Middle frontal gyrus (tissue), 1 donor: ENCODE results near the gene CDH23.

ENCODE experiments used
- DNase-seq: peaks from one replicate; pipeline ENCODE4 v3.0.0-alpha.2; 2015; ENCODE audit warnings: low spot score; ENCODE audit errors: extremely low spot score

The CDH23 gene

DNA sequence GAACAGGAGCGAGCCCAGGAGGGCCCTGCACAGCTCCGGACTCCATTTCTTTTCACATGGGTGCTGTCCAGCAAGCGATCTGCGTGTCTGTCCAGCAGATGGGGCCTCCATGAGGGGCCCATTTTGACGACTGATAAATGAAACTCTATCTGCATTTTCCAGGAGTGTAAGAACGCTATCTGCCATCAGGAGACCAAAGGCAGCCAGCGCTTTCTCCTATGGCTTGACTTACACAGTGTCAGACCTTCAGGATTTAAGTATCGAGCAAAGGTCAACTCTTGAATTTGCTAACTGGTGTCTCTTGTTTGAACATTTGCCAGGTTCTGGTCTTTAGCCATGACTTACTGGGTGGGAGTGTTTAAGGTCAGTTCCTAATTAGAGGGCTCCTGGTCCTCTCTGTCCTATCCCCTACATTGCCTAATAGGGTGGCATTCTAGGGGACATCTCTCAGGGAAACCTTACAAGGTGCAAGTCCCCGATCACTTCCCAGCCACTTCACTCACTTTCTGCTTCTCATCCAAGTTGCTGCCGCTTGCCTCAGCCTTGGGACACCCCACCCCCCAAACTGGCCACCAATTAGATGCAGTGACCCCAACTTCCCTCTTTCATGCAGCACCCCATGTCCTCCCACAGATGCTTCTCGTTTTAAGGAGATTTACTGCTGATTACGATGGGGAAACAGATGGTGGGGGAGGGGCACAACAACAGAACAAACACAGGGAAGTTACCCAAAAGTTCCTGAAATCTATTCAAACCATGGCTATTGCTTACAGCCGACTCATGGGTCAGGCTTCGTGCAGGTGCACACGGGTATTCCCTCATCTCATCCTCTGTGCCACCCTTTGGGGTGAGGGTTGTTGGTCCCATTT, 356.6 kb downstream of the CDH23 start:
- DNase-seq, result no peak

GRCh38 chr10:71753960-71754505, 357.3 kb downstream of the CDH23 start:
- no peak for DNase-seq

DNA sequence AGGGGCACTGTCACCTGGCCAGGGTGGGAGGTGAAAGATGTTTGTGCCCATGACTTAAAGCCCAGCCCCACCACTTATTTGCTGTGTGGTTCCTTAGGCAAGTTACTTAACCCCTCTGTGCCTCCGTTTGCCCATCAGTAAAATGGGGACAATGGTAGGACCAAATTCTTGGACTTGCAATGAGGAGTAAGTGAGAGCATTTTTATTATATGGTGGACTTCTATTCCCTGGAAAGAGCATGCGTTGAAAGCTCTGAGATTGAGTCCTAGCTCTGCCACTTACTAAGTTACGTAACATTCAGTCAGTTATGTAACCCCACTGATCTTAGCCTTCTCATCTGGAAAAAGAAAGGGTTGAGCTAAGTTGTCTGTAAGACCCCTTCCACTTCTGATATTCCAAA, 357.8 kb downstream of the CDH23 start:
- no peak for DNase-seq

- no peak for DNase-seq
These were observed 358.6 kb downstream of the CDH23 start for GRCh38 chr10:71755179-71755879.

DNA sequence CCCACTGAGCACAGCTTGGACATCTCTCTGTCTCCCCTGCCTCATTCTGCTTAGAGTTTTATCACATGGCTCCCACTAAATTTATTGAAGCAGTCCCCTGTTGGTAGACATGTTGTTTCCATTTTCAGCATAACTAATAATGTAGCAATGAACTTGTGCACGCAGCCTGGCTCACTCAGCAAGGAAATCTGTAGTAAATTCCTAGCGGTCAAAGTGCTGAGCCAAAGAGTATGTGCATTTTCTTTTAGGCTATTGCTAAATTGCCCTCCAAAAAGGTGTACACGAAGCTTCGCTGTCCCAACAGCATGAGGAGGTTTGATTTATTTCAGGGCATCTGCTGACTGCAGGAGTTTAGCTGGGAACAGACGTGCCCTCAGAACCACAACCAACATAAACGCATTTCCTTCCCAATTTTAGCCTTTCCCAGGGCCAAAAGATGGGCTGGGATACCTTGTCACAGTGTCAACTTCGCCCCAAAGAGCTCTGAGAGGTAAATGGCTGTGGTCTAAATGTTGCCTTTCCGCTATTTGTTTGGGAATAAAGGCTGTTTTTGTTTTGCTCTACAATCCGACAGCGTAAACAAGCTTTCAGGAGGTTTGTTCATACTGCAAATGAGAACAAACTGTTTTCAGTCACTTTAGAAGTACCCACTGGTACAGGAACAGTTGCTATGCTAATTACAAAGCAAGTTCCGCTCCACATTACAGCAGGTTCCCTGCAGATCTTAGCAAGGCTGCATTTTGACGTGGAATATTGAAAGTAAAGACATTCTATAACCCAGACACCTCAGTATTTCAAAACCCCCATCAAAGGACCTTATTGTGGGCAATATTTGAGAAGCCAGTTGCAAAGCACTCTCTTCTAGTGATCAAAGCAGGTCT, 359.8 kb downstream of the CDH23 start:
- DNase-seq, result no peak

DNA sequence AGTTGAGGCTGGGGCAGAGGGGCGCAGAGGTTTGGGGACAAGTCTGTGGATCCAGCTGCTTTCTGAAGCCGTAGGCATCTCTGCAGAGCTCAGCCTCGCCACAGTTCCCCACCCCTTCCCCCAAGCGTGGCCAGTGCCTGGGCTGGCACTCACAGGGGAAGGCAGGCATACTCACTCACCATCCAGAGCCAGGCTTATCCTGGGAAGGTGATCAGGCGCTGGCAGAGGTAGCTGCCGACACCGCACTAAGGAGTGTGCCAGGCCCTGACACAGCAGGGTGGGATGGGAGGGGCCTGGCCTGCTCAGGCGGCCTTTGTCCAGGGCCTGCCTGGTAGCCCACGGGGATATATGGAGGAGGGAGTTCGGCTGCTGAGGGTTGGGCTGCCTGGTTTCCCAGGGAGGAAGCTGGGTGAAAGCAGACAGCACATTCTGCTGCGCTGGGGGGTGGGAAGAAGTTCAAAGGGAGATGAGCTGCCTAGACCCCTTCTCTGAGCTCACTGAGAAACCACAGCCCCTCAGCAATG, 360.7 kb downstream of the CDH23 start:
- no peak for DNase-seq

DNA sequence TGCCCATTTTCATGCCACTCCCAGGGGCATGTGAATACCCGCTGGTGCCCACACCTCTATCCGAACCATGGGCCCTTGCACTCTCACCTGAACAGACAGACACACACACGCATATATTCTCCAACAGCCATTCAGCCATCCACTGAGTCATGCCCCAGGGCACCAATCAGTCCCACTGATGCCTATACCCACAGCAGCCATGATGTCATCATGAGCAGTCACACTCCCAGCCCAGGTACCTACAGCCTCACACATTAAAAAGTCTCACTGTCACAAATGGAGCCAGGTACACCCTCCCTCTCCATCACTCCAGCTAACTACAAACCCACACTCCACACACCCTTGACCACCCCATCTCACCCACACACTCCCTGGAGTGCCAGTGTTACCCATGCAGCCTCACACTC, 364.4 kb downstream of the CDH23 start:
- DNase-seq, result no peak

- DNase-seq, result no peak
These were observed 364.9 kb downstream of the CDH23 start for GRCh38 chr10:71761541-71762113.

DNA sequence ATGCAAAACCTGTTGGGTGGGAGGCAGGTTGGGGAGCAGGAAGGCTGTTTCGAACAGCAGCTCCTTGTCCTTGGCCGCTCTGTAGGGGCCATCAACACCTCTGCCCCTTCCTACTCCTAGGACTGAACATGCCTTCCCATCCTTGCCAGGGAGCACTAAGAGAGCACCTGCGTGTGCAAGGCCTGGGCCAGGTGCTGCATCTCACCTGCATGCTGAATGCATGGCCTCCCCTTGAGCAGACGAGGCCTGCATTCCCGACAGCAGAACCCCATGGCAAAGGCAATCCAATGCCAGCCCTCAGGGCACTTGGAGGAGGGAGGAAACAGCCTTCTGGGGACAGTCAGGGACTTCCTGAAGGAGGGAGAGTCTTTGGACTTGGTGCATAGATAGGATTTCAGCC, 365.6 kb downstream of the CDH23 start:
- no peak for DNase-seq

DNA sequence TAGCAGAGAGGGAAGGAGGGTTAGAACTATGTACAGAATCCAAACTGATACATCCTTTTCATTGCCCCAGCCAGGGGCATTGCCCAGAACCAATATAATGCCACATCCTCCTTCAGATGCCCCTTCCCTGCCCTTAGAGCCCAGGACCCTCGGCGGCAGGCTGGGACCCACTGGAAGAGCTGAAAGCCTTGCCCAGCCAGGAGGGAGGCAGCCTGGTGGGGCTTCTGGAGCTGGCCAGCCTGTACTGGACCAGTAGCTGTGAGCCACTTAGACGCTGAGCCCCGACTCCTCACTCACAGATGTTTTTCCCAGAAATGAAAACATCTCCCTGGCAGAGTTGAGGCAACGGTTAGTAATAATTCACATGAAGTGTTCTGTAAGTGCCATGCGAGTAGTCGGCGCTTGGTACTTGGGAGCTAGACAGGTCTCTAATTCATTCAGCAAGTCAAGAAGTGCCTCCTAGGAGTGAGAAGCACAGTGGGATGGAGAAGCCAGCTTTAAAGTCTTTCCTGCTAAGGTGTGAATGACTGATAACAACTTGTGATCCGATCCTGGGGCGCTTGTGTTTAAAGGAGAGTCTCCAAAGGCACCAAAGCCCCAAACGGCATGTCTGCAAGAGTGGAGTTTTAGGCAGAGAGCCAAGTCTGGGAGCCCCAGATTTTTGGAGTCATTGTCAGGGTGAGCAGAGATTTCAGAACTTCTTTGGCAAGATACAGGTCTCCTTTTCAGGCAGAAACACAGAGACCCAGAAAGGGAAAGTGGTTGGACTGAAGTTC, 366.8 kb downstream of the CDH23 start:
- DNase-seq, result no peak

- DNase-seq, result no peak
These were observed 368.6 kb downstream of the CDH23 start for GRCh38 chr10:71765176-71765904.

DNA sequence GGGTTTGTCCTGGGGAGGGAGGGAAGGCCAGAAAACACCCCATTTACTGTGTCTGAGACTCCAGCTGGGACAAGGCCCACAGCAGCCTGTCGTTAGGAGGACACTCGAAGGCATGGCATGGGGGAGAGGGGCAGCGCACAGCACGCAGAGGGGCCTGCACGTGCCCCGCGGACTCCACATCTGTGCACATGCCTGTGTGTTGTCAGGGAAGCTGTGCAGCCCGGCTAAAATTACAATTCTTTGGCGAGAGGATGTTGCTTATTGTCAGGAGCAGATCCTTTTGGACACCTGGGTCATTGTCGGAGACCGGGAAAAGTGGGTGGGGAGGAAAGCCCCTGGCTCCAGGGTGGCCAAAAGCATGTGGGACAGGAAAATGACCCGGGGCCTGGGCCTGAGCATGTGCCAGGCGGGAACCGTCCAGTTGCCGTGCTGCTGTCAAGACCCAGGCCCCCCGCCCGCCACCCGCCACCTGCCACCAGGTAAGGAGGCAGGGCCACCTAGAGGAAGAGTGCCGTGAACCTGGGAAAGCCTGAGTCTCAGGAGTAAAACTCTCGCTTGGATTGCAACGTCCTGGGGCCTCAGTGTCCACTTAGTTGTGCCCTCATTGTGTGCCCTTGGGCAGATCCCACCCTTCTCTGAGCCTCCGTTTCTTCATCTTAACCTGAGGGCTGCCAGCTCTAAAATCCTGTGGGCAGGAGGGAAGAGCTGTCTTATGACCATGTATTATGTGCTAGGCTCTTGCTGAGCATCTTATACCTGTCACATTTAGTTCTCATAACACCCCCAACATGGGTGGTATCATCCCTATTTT, 369.4 kb downstream of the CDH23 start:
- DNase-seq, result no peak

DNA sequence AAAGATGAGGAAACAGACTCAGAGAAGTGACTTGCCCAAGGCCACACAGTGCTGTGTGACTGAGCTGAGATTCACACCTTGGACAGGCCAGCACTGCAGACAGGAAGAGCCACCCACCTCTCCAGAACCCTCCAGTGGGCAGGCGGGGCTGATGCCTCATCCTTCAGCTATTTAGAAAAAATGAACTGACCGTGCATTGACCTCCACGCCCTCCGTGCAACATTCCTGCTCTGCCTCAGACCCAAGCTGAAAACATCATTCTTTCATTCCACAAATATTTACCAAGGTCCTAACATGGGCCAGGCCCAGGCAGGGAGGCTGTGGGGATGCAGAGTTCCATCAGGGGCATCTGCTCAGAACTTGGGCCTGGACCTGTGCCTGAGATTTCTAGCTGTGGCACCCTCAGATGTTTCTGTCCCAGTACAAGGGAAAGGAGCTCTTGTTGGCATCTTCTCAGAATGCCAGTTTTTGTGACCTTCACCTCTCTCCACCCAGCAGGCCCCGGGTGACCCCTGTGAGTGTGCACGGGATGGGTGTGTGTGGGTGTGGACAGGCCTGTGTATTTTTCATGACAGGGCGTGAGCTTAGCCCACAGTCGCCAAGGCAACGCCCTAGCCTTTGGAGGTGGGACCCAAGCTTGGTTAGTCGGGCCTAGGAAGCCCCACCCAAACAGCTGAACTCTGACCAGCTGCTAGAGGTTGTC, 370.1 kb downstream of the CDH23 start:
- no peak for DNase-seq

- no peak for DNase-seq
These were observed 370.8 kb downstream of the CDH23 start for GRCh38 chr10:71767420-71768035.

GRCh38 chr10:71769279-71769823, 372.6 kb downstream of the CDH23 start:
- no peak for DNase-seq

DNA sequence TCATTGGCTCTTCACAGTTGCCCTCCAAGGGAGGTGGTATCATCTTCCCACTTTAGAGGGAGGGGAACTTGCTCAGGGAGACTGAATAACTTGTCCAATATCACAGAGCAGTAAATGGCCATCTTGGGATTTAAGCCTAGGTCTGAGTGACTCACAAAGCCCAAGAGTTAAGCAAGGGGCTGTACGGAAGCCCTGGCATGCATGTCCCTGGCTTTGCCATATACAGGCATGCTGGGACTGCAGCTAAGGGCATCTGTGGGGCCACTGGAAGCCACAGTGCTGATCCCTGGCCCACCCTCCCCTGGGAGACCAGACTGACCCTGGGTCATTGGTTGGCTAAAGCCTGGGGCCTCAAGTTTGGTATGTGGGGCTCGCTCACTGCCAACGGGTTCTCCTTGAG, 373.5 kb downstream of the CDH23 start:
- DNase-seq, result no peak

DNA sequence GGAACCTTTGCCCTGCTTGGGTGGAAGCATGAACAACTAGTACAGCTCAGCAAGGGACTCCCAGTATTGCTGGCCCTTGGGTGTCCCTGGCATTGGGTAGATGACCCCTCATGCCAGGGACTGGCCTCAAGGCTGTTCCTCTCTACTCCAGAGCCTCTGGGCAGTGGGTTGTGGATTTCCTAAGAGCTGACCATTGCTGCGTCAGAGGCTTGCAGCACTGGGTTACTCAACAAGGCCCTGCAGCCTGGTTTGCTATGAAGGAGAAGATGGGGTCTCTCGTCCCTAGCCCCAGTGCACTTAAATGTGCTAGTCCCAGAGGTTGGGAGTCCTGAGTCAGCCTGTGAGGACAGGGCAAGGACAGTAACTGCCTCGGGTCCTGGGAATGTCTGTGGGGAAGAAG, 374.1 kb downstream of the CDH23 start:
- DNase-seq, result no peak
